ENCODE measurements around the gene FAM50A. TPM values are rescaled to one million over a fixed set of nuclear protein-coding genes. Genes with fewer than 3 reads are reported as not detected.

Gene FAM50A
- total and polyA plus RNA-seq, 4 donors, result 17.9 to 94.8 (median 64.8) TPM

DNA sequence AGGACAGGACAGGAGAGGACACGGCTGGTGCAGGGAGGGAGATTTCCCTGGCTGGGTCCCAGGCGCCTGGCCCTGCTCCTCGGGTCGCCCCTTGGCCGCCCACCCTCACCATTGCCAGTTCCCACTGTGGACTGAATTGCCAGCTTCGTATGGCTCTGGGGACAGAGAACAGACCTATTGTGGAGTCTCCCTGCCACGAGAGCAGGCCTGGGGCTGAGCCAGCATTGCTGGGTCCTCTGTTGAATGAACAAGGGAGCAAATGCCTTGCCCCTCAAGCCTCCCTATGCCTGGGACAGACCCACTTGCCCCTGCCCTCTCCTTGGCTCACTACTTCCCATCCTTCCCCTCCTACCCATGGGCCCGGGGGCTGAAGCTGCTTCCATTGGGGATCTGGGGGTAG is 18.5 kb downstream of the FAM50A start:
- peak in 1 of 6 donors; percentile 44 for DNase-seq (ENCODE audit: low read depth in 4 of 6, low spot score in 6 of 6)
- H3K4me3 ChIP-seq (ENCODE audit: low read depth, low read length), result no peak overlapping the region
- peaks cover 32% of the 10 kb centered on the region for H3K4me1 ChIP-seq (ENCODE audit: control insufficient read depth, insufficient read depth, low read length)
- H3K27ac ChIP-seq (ENCODE audit: low read depth, low read length), result no peak overlapping the region
- H3K36me3 ChIP-seq (ENCODE audit: control insufficient read depth, insufficient read depth, low read length), result peaks cover 74% of the 10 kb centered on the region
- H3K27me3 ChIP-seq (ENCODE audit: control insufficient read depth, insufficient read depth, low read length), result no peaks in the 10 kb centered on the region
- H3K9me3 ChIP-seq (ENCODE audit: control insufficient read depth, insufficient read depth, low read length), result no peaks in the 10 kb centered on the region
- 69% methylated on average over 7 of the region's 8 CpGs for WGBS (ENCODE audit: insufficient coverage)

DNA sequence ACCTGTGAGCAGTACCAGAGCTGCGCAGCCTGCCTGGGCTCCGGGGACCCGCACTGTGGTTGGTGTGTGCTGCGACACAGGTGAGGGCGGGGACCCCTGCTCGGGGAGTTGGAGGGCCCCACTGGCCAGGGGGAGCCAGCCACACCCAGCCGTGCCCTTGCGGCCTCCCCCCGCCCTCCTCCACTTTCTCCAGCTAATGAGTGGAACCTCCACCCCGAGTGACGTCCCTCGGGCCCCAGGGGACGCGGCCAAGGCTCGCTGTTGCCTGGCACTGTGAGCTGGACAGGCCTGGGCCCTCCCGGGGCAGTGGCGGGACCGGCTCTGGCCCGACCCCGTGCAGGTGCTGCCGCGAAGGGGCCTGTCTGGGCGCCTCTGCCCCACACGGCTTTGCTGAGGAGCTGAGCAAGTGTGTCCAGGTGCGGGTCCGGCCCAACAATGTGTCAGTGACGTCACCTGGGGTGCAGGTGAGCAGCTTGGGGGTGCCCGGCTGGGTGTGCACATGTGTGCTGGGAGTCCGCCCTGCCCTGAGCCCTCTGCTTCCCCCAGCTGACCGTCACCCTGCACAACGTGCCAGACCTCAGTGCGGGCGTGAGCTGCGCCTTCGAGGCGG is 19.8 kb downstream of the FAM50A start:
- WGBS (ENCODE audit: insufficient coverage), result 92% methylated on average over 28 of the region's 36 CpGs
- H3K27me3 ChIP-seq (ENCODE audit: control insufficient read depth, insufficient read depth, low read length), result no peaks in the 10 kb centered on the region
- peaks cover 87% of the 10 kb centered on the region for H3K36me3 ChIP-seq (ENCODE audit: control insufficient read depth, insufficient read depth, low read length)
- H3K27ac ChIP-seq (ENCODE audit: low read depth, low read length), result no peak overlapping the region
- peaks cover 32% of the 10 kb centered on the region for H3K4me1 ChIP-seq (ENCODE audit: control insufficient read depth, insufficient read depth, low read length)
- no peak for DNase-seq (ENCODE audit: low read depth in 4 of 6, low spot score in 6 of 6)
- no peak overlapping the region for H3K4me3 ChIP-seq (ENCODE audit: low read depth, low read length)
- no peaks in the 10 kb centered on the region for H3K9me3 ChIP-seq (ENCODE audit: control insufficient read depth, insufficient read depth, low read length)

DNA sequence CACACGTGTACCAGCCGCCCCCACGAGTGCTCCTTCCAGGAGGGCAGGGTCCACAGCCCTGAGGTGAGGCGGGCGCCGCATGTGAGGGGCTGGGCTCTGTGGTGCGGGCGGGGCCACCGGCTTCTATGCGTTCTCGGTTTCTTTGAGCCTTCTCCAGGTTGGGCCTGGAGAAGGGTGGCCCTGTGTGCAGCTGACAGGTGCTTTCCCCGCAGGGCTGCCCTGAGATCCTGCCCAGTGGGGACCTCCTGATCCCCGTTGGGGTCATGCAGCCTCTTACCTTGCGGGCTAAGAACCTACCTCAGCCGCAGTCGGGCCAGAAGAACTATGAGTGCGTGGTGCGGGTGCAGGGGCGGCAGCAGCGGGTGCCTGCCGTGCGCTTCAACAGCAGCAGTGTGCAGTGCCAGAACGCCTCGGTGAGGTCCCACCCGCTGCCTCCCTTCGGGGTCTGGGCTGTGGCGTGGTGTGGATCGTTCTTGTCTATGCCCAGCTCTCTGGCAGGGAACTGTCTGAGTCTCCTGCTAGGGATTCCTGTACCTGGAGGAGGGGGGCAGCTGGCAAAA is 20.9 kb downstream of the FAM50A start:
- H3K27ac ChIP-seq (ENCODE audit: low read depth, low read length), result no peak overlapping the region
- WGBS (ENCODE audit: insufficient coverage), result 95% methylated on average over 26 of the region's 28 CpGs
- H3K36me3 ChIP-seq (ENCODE audit: control insufficient read depth, insufficient read depth, low read length), result peaks cover 99% of the 10 kb centered on the region
- no peaks in the 10 kb centered on the region for H3K27me3 ChIP-seq (ENCODE audit: control insufficient read depth, insufficient read depth, low read length)
- DNase-seq (ENCODE audit: low read depth in 4 of 6, low spot score in 6 of 6), result no peak
- H3K4me3 ChIP-seq (ENCODE audit: low read depth, low read length), result no peak overlapping the region
- H3K9me3 ChIP-seq (ENCODE audit: control insufficient read depth, insufficient read depth, low read length), result no peaks in the 10 kb centered on the region
- H3K4me1 ChIP-seq (ENCODE audit: control insufficient read depth, insufficient read depth, low read length), result peaks cover 24% of the 10 kb centered on the region

GRCh38 chrX:154465601-154466000 is 21.7 kb downstream of the FAM50A start:
- Histone ChIP-seq H3K36me3 (ENCODE audit: control insufficient read depth, insufficient read depth, low read length) (peaks cover 100% of the 10 kb centered on the region), H3K27ac (ENCODE audit: low read depth, low read length) (no peak overlapping the region), H3K9me3 (ENCODE audit: control insufficient read depth, insufficient read depth, low read length) (no peaks in the 10 kb centered on the region), H3K4me3 (ENCODE audit: low read depth, low read length) (no peak overlapping the region), H3K4me1 (ENCODE audit: control insufficient read depth, insufficient read depth, low read length) (peaks cover 17% of the 10 kb centered on the region), H3K27me3 (ENCODE audit: control insufficient read depth, insufficient read depth, low read length) (no peaks in the 10 kb centered on the region)
- WGBS (ENCODE audit: insufficient coverage), result 93% methylated on average over 12 of the region's 14 CpGs
- no peak for DNase-seq (ENCODE audit: low read depth in 4 of 6, low spot score in 6 of 6)

GRCh38 chrX:154466036-154466435 is 22.1 kb downstream of the FAM50A start:
- peaks cover 100% of the 10 kb centered on the region for H3K36me3 ChIP-seq (ENCODE audit: control insufficient read depth, insufficient read depth, low read length)

GRCh38 chrX:154466907-154467306 is 23.0 kb downstream of the FAM50A start:
- H3K36me3 ChIP-seq (ENCODE audit: control insufficient read depth, insufficient read depth, low read length), result peaks cover 100% of the 10 kb centered on the region
- DNase-seq (ENCODE audit: low read depth in 4 of 6, low spot score in 6 of 6), result no peak
- H3K27me3 ChIP-seq (ENCODE audit: control insufficient read depth, insufficient read depth, low read length), result no peaks in the 10 kb centered on the region
- H3K9me3 ChIP-seq (ENCODE audit: control insufficient read depth, insufficient read depth, low read length), result no peaks in the 10 kb centered on the region
- no peak overlapping the region for H3K27ac ChIP-seq (ENCODE audit: low read depth, low read length)
- no peak overlapping the region for H3K4me3 ChIP-seq (ENCODE audit: low read depth, low read length)
- peaks cover 4% of the 10 kb centered on the region for H3K4me1 ChIP-seq (ENCODE audit: control insufficient read depth, insufficient read depth, low read length)
- 87% methylated on average over 15 of the region's 15 CpGs for WGBS (ENCODE audit: insufficient coverage)

More at GRCh38 chrX:154466036-154466435, 22.1 kb downstream of the FAM50A start:
- Histone ChIP-seq H3K27ac (ENCODE audit: low read depth, low read length) (no peak overlapping the region), H3K4me1 (ENCODE audit: control insufficient read depth, insufficient read depth, low read length) (peaks cover 13% of the 10 kb centered on the region), H3K9me3 (ENCODE audit: control insufficient read depth, insufficient read depth, low read length) (no peaks in the 10 kb centered on the region), H3K4me3 (ENCODE audit: low read depth, low read length) (no peak overlapping the region), H3K27me3 (ENCODE audit: control insufficient read depth, insufficient read depth, low read length) (no peaks in the 10 kb centered on the region)
- 92% methylated on average over 32 of the region's 32 CpGs for WGBS (ENCODE audit: insufficient coverage)
- no peak for DNase-seq (ENCODE audit: low read depth in 4 of 6, low spot score in 6 of 6)

GRCh38 chrX:154467556-154467955 is 23.6 kb downstream of the FAM50A start:
- no peaks in the 10 kb centered on the region for H3K27me3 ChIP-seq (ENCODE audit: control insufficient read depth, insufficient read depth, low read length)
- DNase-seq (ENCODE audit: low read depth in 4 of 6, low spot score in 6 of 6), result no peak
- 93% methylated on average over 19 of the region's 21 CpGs for WGBS (ENCODE audit: insufficient coverage)
- no peak overlapping the region for H3K27ac ChIP-seq (ENCODE audit: low read depth, low read length)
- no peaks in the 10 kb centered on the region for H3K9me3 ChIP-seq (ENCODE audit: control insufficient read depth, insufficient read depth, low read length)
- H3K4me3 ChIP-seq (ENCODE audit: low read depth, low read length), result no peak overlapping the region
- peaks cover 100% of the 10 kb centered on the region for H3K36me3 ChIP-seq (ENCODE audit: control insufficient read depth, insufficient read depth, low read length)
- no peaks in the 10 kb centered on the region for H3K4me1 ChIP-seq (ENCODE audit: control insufficient read depth, insufficient read depth, low read length)

DNA sequence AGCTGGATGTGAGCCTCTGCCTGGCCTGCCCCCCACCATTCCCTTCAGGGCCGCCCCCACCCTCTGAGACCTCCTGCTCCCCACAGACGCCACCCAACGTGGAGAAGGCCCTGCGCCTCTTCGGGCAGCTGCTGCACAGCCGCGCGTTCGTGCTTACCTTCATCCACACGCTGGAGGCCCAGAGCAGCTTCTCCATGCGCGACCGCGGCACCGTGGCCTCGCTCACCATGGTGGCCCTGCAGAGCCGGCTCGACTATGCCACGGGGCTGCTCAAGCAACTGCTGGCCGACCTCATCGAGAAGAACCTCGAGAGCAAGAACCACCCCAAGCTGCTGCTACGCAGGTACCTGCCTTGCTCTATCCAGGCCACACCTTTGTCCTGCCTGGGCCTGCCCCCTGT is 24.3 kb downstream of the FAM50A start:
- Histone ChIP-seq H3K27ac (ENCODE audit: low read depth, low read length) (no peak overlapping the region), H3K9me3 (ENCODE audit: control insufficient read depth, insufficient read depth, low read length) (no peaks in the 10 kb centered on the region)
- WGBS (ENCODE audit: insufficient coverage), result 92% methylated on average over 22 of the region's 23 CpGs

GRCh38 chrX:154469114-154469513 is 25.2 kb downstream of the FAM50A start:
- H3K4me1 ChIP-seq (ENCODE audit: control insufficient read depth, insufficient read depth, low read length), result no peaks in the 10 kb centered on the region
- no peaks in the 10 kb centered on the region for H3K27me3 ChIP-seq (ENCODE audit: control insufficient read depth, insufficient read depth, low read length)
- peaks cover 93% of the 10 kb centered on the region for H3K36me3 ChIP-seq (ENCODE audit: control insufficient read depth, insufficient read depth, low read length)
- H3K4me3 ChIP-seq (ENCODE audit: low read depth, low read length), result no peak overlapping the region
- no peak overlapping the region for H3K27ac ChIP-seq (ENCODE audit: low read depth, low read length)
- H3K9me3 ChIP-seq (ENCODE audit: control insufficient read depth, insufficient read depth, low read length), result no peaks in the 10 kb centered on the region
- 81% methylated on average over 9 of the region's 9 CpGs for WGBS (ENCODE audit: insufficient coverage)
- DNase-seq (ENCODE audit: low read depth in 4 of 6, low spot score in 6 of 6), result no peak

More for the DNA sequence above, 24.3 kb downstream of the FAM50A start:
- no peak for DNase-seq (ENCODE audit: low read depth in 4 of 6, low spot score in 6 of 6)
- Histone ChIP-seq H3K36me3 (ENCODE audit: control insufficient read depth, insufficient read depth, low read length) (peaks cover 100% of the 10 kb centered on the region), H3K4me3 (ENCODE audit: low read depth, low read length) (no peak overlapping the region), H3K27me3 (ENCODE audit: control insufficient read depth, insufficient read depth, low read length) (no peaks in the 10 kb centered on the region), H3K4me1 (ENCODE audit: control insufficient read depth, insufficient read depth, low read length) (no peaks in the 10 kb centered on the region)

DNA sequence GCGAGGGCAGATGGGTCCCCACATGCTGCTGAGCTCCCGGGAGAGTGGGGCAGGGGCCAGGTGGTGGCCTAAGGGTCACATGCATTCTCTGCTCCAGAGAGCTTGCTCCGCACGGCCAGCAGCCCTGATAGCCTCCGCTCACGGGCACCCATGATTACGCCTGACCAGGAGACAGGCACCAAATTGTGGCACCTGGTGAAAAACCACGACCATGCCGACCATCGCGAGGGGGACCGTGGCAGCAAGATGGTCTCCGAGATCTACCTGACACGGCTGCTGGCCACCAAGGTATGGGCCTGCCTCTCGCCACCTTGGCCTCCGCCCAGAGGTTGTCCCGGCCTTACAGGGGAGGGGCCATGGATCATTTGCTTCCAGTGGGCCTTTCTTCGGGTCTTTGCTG is 25.9 kb downstream of the FAM50A start:
- peaks cover 88% of the 10 kb centered on the region for H3K36me3 ChIP-seq (ENCODE audit: control insufficient read depth, insufficient read depth, low read length)

More for the DNA sequence above, 25.9 kb downstream of the FAM50A start:
- H3K27me3 ChIP-seq (ENCODE audit: control insufficient read depth, insufficient read depth, low read length), result no peaks in the 10 kb centered on the region
- WGBS (ENCODE audit: insufficient coverage), result 89% methylated on average over 18 of the region's 18 CpGs
- H3K9me3 ChIP-seq (ENCODE audit: control insufficient read depth, insufficient read depth, low read length), result no peaks in the 10 kb centered on the region
- H3K4me3 ChIP-seq (ENCODE audit: low read depth, low read length), result no peak overlapping the region
- H3K4me1 ChIP-seq (ENCODE audit: control insufficient read depth, insufficient read depth, low read length), result no peaks in the 10 kb centered on the region
- no peak for DNase-seq (ENCODE audit: low read depth in 4 of 6, low spot score in 6 of 6)
- H3K27ac ChIP-seq (ENCODE audit: low read depth, low read length), result no peak overlapping the region

Data from spinal cord (tissue), 10 donors.